Retinal pigment epithelial cell (primary cell): Measurements from ENCODE around the gene WIPF1.

ENCODE experiments used
- DNase-seq: peaks from one replicate; pipeline ENCODE4 v3.0.0-alpha.2; 2010; ENCODE audit warnings: low read depth
- H3K4me3 ChIP-seq: 2 replicates; pipeline ENCODE4 v1.5.1; 2011; ENCODE audit warnings: mild to moderate bottlenecking, low read length, control low read depth, moderate library complexity
- CTCF ChIP-seq: conservative IDR thresholded peaks from 2 replicates; pipeline ENCODE4 v1.5.1; 2011; ENCODE audit warnings: low read depth, low read length, control low read depth, inconsistent platforms

WIPF1 gene

GRCh38 chr2:174544802-174545201 is 52.8 kb downstream of the WIPF1 start:
- no peak for TF ChIP-seq CTCF
- DNase-seq: no peak
- H3K4me3 ChIP-seq: no peak overlapping the region

- DNase-seq: no peak
- H3K4me3 ChIP-seq: no peak overlapping the region
- no peak for TF ChIP-seq CTCF
Observed at GRCh38 chr2:174544156-174544555, 53.4 kb downstream of the WIPF1 start.

GRCh38 chr2:174540893-174541292 is 56.7 kb downstream of the WIPF1 start:
- DNase-seq: no peak
- H3K4me3 ChIP-seq: no peak overlapping the region
- no peak for TF ChIP-seq CTCF

- DNase-seq: no peak
- no peak for TF ChIP-seq CTCF
- no peak overlapping the region for H3K4me3 ChIP-seq
Observed at GRCh38 chr2:174535757-174536703, 61.6 kb downstream of the WIPF1 start.

GRCh38 chr2:174535083-174535482 is 62.5 kb downstream of the WIPF1 start:
- no peak for TF ChIP-seq CTCF

GRCh38 chr2:174529916-174530315 is 67.7 kb downstream of the WIPF1 start:
- no peak overlapping the region for H3K4me3 ChIP-seq
- no peak for TF ChIP-seq CTCF
- DNase-seq: no peak

More at GRCh38 chr2:174535083-174535482, 62.5 kb downstream of the WIPF1 start:
- H3K4me3 ChIP-seq: no peak overlapping the region
- DNase-seq: no peak

- no peak overlapping the region for H3K4me3 ChIP-seq
- no peak for TF ChIP-seq CTCF
- no peak for DNase-seq
Observed at GRCh38 chr2:174527959-174528358, 69.6 kb downstream of the WIPF1 start.
